NCI-H1092 (cell line): Measurements from ENCODE around the gene CABP4.

Experiments used
- DNase-seq: peaks from one replicate; lab custom pipeline; 2025; lab: John Stamatoyannopoulos, UW

CABP4 gene

DNA sequence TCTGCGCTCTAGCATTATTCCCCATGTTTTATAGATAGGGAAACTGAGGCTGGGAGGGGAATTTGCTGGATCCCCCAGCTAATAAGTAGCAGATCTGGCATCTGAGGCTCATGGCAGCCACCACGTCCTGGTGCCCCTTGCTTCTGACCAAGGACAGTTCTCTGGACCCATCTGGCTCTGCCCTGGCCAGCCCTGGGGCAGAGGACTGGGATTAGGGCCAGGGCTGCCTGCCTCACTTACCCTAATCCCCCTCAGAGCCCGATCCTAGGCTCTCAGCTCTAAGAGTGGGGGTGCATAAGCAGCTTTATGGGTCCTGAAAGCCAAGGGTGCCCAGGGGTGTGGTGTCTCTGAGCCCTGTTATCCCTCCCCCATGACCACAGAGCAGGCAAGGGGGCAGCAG, at the start of gene CABP4:
Gene CABP4 (plus strand): TSS at position 301 of the 400 bp plus-strand sequence. CDS start 70 bp downstream, at position 371.
- no peak for DNase-seq

DNA sequence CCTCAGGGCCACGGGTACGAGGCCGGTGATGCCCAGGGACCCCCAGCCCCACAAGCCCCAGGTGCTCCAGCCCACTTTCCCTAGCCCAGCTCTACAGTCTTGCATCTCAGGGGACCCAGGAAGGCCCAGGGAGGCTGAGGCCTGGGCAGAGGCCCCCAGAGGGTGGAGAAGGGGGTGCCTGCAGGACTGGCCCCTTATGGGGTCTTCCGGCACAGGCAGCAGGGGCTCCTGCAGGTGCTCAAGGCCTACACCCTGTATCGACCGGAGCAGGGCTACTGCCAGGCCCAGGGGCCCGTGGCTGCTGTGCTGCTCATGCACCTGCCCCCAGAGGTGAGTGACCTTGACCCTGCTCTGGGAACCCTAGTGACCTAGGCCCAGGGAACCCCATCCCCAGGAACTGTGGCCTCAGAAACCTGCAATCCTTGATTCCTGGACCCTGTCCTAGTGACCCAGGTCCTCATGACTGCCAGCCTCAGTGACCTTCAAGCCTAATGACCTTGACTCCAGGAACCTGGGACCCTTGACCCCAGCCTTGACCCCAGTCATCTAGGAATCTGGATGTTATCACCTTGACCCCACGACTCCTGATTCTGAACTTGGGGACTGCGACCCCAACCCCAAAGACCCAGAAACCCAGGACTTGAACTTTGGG, 49.3 kb upstream of the CABP4 start:
- DNase-seq: no peak

DNA sequence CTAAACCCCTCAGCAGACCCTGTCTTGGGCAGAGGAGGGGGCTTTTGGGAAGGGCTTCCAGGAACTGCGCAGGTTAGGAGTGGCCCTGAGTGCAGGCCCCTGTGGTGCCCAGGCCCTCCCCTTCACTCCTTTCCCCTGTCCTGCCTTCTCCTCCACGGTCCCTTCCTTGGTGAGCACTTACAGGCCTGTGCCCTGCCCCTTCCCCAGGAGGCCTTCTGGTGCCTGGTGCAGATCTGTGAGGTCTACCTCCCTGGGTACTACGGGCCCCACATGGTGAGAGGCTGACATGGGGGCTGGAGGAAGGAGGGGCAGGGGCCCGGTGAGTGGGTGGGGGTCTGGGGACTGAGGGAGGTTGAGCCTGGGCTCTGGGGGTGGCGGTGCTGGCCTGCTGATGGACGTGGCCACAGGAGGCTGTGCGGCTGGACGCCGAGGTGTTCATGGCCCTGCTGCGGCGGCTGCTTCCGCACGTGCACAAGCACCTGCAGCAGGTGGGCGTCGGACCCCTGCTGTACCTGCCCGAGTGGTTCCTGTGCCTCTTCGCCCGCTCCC, 48.7 kb upstream of the CABP4 start:
- DNase-seq: no peak

DNA sequence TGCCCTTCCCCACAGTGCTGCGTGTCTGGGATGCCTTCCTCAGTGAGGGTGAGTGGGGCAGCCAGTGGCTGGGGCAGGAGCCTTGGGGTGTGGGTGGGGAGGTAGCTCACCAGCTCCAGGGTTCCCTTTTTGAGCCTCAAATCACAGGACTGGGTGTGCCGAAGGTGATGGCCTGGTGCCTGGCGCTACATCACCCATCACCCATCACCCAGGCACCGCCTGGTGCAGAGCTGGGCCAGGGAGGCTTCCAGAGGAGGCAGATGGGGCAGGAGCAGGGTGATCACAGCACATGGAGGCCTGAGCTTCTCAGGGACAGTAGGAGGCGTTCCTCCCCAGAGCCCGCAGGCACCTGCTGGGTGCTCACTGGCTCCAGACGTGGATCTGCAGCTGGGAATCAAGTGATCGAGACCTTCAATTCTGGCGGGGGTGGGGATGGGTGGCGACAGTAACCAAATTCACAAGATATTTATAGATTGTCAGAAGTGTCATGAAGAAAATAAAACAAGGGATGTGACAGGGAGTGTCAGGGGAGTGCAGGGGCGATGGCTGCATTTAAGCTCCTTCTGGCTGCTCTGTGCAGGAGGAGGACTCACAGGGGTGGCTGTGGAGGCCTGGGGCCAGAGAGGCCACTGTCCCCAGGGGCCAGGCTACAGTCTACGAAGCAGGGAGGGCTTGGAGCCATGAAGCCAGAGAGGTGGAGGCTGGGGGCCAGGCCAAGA, 48.0 kb upstream of the CABP4 start:
- no peak for DNase-seq

DNA sequence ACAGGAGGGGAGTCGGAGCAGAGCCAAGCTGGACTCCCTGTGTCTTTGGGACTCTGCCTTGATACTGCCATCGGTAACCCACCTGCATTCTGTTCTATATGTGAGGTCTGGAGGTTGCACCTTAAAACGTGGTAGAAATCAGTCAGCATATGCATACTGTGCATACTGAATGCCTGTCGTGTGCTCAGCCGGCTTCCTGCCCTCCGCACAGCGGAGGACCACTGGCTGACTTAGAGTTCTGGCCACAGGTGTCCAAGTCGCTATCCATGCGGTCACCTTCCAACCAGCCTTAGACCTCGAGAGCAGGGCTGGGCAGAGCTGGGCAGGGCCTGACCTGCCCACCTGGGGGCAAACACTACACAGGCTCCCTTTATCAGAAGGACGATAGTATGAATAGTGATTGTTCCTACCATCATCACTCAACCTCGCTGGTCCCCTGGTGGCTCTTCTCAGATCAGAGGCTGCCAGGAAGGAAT, 47.4 kb upstream of the CABP4 start:
- no peak for DNase-seq

DNA sequence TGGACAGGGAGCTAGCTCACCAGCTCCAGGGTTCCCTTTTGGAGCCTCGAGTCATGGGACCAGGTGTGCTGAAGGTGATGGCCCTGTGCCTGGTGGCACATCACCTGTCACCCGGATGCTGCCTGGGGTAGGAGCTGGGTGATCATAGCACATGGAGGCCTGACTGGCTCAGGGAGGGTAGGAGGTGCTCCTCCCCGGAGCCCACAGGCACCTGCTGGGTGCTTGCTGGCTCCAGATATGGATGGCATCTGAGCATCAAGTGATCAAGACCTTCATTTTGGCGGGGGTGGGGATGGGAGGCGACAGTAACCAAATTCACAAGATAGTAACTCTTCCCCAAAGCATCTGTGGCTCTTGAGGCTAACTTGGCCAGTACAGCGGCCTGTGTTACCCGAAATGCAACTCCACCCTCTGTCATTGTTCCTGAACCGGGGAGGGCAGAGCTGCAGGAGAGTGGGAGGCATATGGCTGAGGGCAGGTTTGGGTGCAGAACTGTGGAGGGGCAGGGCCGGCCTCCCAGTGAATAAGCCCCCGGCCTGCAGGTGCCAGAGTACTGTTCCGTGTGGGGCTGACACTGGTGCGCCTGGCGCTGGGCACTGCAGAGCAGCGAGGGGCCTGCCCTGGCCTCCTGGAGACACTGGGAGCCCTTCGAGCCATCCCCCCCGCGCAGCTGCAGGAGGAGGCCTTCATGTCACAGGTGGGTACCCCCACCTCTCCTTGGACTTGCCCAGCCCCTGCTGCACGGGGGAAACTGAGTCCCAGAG, 46.5 kb upstream of the CABP4 start:
- DNase-seq: no peak

DNA sequence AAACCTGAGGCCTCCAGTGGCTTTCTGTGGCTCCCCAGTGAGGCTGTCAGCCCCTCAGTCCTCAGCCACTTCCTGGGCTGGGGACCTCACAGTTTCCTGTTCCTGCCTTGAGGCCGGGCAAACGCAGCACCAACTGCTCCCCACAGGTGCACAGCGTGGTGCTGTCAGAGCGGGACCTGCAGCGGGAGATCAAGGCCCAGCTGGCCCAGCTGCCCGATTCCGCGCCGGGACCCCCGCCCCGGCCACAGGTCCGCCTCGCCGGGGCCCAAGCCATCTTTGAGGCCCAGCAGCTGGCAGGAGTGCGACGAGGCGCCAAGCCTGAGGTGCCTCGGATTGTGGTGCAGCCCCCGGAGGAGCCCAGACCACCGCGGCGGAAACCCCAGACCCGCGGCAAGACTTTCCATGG, 45.9 kb upstream of the CABP4 start:
- DNase-seq: no peak

DNA sequence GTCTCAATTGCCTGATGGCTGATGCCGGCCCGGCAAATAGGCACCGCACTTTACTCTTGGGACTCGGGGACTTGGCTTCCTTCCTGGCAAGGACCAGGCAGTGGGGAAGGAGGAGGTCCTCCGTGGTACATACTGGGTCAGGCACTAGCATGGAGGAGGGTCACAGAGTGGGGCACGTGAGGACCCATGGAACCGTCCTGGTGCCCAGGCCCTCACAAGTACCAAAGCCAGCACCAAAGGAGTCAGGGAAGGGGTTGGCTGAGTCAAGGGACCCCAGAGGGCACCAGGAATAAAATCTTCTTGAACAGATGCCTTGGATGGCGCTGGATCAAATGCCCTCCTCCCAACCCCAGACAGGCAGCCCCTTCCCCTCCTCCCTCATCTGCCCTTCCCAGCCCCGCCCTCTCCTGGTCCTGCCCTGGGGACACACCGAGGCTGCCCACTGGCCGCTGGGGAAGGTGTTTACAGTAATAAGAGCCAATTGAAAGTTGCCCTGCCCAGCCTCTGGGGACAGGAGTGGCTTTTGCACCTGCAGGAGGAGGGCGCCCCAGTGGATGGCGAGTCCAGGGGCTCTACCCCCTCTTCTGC, 45.3 kb upstream of the CABP4 start:
- no peak for DNase-seq

DNA sequence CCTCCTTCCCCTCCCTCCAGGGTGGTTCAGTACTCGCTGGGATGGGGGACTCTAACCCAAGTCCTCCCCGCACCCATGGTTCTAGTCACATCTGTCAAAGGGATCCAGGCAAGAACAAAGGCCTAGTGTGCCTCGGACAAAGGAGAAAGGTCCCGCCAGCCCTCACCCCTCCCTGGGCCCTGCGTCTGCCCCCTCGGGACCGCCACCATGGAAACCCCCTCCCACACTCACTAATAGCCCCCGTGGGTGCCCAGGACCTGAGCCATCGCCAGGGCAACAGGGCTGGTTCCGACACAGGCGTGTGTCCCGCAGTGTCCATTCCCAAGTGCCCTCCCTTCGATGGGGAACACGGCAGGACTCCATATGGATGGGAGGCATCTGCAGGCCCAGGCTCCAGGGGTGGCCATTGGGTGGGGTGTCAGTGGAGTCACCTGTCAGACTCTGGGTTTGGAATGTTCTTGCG, 44.8 kb upstream of the CABP4 start:
- DNase-seq: no peak

DNA sequence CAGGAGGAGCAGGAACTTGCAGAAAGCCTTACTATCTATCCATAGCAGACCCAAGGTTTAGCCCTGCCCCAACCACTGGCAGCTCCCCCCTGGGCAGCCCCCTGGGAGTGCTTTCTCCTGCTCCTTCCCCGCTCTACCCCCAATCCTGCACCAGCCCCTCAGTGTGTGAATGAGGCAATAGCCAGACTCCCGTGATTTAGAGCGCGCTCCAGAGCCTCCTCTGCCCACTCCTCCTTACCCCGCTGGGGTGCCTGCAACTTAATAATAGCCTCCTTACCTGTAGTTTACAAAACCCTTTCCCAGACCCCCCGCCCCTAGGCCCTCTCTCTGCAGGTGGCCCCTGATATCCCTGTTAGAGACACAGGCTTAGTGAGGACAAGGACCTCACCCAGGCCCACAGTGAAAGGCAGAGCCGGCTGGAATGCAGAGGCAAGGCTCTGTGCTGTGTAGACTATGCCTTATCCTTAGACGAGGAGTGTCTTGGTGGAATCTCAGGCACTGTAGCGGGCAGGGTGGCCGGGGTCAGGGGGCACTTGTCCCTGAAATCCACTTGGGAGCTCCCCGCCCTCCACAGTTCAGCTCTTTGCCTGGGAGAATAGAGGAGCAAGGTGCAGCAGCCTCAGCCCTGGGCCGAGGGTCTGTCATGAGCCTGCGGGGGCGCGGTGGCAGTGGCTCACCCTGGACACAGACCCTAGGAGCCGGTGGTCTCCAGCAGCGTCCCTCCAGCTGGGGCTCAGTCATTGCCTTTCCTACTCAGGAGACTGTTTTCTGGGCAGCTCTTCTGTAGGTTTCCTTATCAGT, 44.0 kb upstream of the CABP4 start:
- no peak for DNase-seq

DNA sequence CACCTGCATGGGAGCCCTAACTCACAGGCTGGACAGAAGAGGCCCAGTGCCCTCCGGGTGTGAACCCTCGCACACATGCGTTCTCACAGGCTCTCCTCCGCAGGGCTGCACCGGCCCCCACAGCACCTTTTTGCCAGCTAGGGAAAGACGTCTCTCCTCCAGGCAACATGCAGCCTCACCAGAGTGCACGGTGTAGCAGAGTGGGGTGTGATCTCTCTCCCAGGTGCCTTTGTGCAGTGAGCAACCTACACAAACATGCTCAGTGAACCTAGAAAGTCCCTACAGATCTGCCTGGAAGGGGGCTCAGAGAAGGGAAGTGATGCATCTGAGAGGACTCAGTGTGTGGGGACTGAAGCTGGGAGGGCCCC, 43.4 kb upstream of the CABP4 start:
- no peak for DNase-seq

DNA sequence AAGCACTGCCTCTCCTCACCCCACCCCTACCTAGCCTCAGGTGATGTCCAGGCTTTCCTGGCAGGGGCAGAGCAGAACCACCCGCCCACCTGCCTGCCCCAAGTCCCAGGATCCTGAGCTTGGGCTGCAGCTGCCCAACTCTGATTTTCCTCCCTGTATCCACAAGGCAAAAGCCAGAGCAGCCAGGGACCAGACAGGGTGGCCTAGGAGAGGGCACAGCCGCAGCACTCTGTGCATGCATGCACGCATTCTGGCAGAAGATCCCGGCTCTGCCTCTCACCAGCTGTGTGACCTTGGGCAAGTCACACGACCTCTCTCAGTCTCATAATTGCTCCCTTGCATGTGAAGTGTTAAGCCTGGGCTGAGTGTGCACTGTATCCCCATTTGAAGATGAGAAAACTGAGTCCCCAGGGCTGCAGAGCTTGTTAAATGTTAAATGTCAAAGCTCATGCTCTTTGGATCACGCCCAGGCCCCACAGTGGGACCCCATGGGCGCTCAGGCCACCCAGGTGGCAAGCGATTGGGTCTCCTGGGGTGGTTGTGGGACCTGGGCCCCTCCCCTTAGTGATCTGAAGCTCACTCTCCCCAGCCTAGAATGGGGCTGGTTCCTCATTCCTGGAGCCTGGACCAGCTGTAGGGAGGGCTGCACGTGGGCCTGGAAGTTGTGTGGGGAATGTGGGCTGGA, 42.5 kb upstream of the CABP4 start:
- no peak for DNase-seq

DNA sequence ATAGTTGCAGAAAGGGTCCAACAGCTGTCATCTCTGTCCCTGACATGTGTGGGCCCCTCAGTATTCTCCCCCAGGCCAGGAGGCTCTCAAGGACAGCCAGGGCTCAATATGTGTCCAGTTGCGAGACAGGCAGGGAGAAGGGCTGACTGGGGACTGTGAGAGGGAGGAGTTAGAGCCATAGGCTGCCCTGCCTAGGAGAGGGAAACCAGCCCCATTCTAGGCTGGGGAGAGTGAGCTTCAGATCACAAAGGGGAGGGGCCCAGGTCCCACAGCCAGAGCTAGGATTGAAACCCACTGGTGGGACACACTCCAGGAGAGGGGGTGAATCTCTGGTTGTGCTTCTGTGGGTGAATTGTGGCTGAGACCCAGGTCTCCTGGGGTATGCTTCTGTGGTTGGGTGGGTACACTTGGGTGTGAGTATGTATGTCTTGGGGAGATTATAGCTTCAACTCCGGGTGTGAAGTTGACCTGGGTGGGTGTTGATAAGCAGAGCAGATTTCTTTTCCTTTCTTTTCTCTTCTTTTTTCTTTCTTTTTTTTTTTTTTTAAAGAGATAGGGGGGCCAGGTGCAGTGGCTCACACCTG, 41.8 kb upstream of the CABP4 start:
- DNase-seq: no peak

DNA sequence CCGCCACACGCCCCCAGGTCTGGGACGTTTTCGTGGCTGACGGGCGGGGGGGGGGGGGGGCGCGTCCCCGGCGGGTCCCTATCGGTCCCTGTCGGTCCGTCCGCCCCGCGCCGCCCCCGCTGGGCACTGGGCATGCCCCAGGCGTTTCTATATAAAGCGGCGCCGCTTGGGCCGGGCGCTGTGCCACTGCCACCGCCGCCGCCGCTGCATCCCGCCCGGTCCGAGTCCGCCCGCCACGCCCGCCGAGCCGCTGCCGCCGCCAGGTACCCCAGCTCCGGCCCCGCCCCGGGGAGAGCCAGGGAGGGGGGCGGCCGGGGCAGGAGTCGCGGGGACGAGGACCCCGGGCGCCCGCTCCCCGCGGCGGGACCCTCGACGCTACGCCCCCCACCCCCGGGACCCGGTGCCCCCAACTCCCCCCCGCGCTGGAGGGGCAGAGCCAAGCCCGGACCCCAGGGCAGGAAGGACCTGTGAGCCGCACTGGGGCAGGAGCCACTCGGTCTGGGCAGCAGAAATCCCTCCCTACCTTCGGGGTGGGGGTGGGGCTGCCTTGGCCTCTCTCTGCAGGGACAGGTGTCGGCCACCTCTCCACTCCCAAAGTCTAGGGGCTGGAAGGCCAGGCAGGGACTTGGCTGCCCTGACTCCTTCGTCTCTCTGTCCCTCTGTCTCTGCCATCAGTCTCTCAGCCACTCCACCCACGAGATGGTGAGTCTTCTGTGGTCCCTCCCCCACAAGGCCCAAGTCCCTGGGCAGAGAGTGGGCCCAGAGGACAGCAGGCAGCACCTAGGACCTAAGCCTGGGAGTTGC, 39.5 kb upstream of the CABP4 start, which contains the start of gene CARNS1:
Gene CARNS1 (plus strand): TSS at position 178 of the 804 bp plus-strand sequence. CDS start 522 bp downstream, at position 700.
- DNase-seq: no peak

DNA sequence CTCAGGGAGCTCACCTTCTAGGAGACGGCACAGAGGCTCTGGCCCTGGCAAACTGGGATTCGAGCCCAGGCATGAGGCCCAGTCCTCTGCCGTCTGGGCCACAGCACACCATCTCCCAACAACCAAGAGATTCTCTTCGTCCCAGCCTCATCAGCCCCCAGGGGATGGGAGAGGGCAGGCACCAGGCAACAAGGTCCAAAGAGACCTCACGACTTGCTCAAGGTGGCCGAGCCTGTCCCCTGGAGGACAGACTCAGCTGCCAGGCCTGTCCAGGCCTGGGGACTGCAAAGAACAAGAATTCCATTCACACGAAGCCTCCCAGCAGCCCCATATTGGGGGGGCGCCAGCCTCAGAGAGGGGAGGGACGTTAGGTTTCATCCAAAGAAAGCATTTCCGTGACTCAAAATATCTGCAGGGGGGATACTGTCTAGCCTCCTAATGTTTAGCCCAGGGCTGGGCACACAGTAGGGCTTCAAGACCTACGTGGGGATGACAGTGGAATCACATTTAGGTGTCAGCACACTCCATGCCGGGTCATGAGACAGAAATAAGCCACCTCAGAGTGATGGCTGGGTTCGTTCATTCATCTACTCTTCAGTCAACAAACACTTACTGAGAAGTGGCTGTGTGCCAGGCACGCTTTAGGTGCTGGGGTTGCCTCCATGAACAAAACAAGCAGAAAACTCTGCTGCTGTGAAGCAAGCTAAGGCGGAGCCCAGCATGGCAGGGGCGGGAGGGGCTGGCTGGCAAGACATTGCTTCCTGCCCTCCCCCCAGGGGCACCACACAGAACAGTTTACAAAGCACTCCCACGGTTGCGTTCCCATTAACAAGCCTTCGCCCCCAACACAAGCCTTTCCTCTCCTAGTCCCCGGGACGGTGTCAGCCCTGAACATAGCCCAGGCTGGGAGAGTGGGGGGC, 38.5 kb upstream of the CABP4 start:
- DNase-seq: no peak

DNA sequence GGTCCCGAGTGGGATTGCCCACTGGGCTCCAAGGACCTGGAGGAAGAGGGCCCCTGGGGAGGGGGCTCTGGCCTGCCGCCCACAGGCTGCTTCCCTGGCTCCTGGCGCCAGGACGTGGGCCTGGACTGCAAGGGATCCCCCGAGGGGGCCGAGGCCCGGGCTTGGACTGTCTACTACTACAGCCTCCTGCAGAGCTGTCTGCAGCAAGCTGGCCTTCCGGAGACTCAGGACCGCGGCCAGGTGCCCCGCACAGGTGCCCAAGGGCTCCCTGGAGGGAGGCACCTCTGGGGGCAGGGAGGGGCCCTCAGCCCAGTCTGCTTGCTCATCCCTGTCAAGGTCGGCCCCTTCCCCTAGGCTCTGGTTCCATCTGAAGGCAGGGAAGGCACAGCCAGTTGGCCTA, 37.7 kb upstream of the CABP4 start:
- no peak for DNase-seq

DNA sequence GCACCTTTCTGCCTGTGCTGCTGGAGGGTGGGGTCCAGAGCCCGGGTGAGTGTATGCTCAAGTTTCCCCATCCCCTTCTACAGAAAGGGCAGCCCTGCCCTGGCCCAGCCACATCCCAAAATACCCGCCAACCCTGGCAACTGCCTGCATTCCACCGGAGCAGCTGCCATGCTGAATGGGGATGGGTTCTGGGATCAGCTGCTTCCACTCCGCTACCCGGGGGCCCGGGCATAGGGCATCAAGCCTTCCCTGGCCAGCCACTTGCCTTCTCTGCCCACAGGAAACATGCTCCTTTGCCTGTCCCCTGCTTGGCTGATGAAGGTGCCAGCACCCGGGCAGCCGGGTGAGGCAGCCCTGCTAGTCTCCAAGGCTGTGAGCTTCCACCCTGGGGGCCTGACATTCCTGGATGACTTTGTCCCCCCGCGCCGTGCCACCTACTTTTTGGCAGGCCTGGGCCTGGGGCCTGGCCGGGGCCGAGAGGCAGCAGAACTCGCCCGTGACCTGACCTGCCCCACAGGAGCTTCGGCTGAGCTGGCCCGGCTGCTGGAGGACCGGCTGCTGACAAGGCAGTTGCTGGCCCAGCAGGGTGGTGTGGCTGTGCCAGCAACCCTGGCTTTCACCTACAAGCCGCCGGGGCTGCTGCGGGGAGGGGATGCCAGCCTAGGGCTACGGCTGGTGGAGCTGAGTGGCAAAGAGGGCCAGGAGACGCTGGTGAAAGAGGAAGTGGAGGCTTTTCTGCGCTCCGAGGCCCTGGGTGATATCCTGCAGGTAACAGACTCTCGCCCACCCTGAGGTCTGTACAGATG, 36.5 kb upstream of the CABP4 start:
- no peak for DNase-seq
